Pancreas (tissue), 10 donors: ENCODE measurements around the gene SNX27. TPM values are rescaled to one million over a fixed set of nuclear protein-coding genes. Genes with fewer than 3 reads are reported as not detected.
"Not testable (repeated sequence)": the region's sequence is repeated elsewhere in the genome, so short reads cannot be mapped to it uniquely, and the experiment has no call there.

ENCODE experiments used
- ATAC-seq, 4 donors: fragments of 200-7000 bp; cut with Tn5 transposase; one replicate each; pipeline versions ENCODE4 v1.8.0 to v1.9.1; 2020; ENCODE audit warnings: mild to moderate bottlenecking in 4 of 4, moderate library complexity in 4 of 4
- DNase-seq, 6 donors: peaks; one replicate each; pipeline ENCODE4 v3.0.0-alpha.2; 2020
- FAIRE-seq: peaks from 2 replicates; lab custom pipeline; 2012; peaks lifted over from hg19 to GRCh38; lab: Jason Lieb, UNC
- H3K27ac ChIP-seq, 4 donors: fragments of 200-600 bp; sonication (generic); 1 replicate in 3 of 4; 2 replicates in 1 of 4; pipeline versions ENCODE4 v1.5.0 to v1.8.0; 2020
- H3K27me3 ChIP-seq, 4 donors: fragments of 200-600 bp; one replicate each; pipeline ENCODE4 v1.8.0; 2021
- H3K36me3 ChIP-seq, 3 donors: fragments of 200-600 bp; sonication (generic) in 1 of 3; one replicate each; pipeline versions ENCODE4 v1.5.0 to v1.8.0; 2020 to 2021
- H3K4me1 ChIP-seq, 3 donors: fragments of 200-600 bp; one replicate each; pipeline ENCODE4 v1.8.0; 2021
- H3K4me3 ChIP-seq, 4 donors: fragments of 200-600 bp; sonication (generic) in 2 of 4; one replicate each; pipeline versions ENCODE4 v1.5.0 to v1.8.0; 2020 to 2021
- H3K9me3 ChIP-seq, 4 donors: fragments of 200-600 bp; one replicate each; pipeline ENCODE4 v1.8.0; 2021
- CTCF ChIP-seq, 4 donors: fragments of 200-600 bp; sonication (generic) in 3 of 4; IDR thresholded peaks; one replicate each; pipeline versions ENCODE4 v1.5.0 to v1.8.0; 2021; ENCODE audit warnings: antibody characterized with exemption in 4 of 4
- WGBS, 2 donors: extraction: QIAGEN DNeasy Blood & Tissue Kit; methylation state at CpG; one replicate each; pipeline ENCODE4 v1.1.7; 2013; 5-methylcytosine and 5-hydroxymethylcytosine counted together
- intact Hi-C, 3 donors: fragments of 100-400 bp; cut with DNase I; formaldehyde crosslinking; loops; one replicate each; pipeline versions ENCODE4 v1.11.1 to v1.14.2; 2022
- polyA plus RNA-seq, 2 donors: library from polyadenylated mRNA; stranded (reverse); fragments of 200-250 nt; gene quantifications; one replicate each; pipeline ENCODE4 v1.2.3, GENCODE V29; 2013
- total RNA-seq, 6 donors: library from RNA; stranded (reverse); fragmentation: NEBNext Ultra II Directional in 4 of 6; extraction: Animal tissue kit (Norgen Biotek cat#: 25700) in 4 of 6; gene quantifications; one replicate each; pipeline versions ENCODE4 v1.2.1 to v1.2.4, GENCODE V29; 2021 to 2023
- donor health status: healthy with polysubstance abuse.
- donor health status: DM: no; HTN: no; CAD: no; lungs with moderate emphysema.
- donor health status: DM: no; HTN: no; CAD: no.
- donor health status: control.
- donor health status: control.
- donor health status: Bipolar disorder and iron deficiency.
- donor health status: DM: yes; HTN: yes; CAD: no.
- donor health status: DM: no; HTN: no; CAD: no.
- donor health status: DM: no; HTN: no; CAD: no.
- donor health status: DM: yes; HTN: yes; CAD: no.

SNX27 gene
- total and polyA plus RNA-seq, 8 donors: 5.9 to 23.4 (median 11.9) TPM

- no peak for FAIRE-seq
- WGBS, 2 donors: 90 to 91% methylated on average over 1 of the region's 1 CpG
- H3K9me3 ChIP-seq: no peaks in the 10 kb centered on the region
- intact Hi-C loops: no loop called here
- H3K4me3 ChIP-seq: no peak overlapping the region
- DNase-seq: no peak
- H3K27ac ChIP-seq: no peak overlapping the region
- no peak for TF ChIP-seq CTCF (IDR thresholded peaks at IDR 0.05)
- H3K27me3 ChIP-seq: no peaks in the 10 kb centered on the region
- ATAC-seq: no peak
- H3K4me1 ChIP-seq: peaks cover 8 to 28% (median 22%) of the 10 kb centered on the region in 3 donors
- H3K36me3 ChIP-seq: no peaks in the 10 kb centered on the region
Observed at GRCh38 chr1:151641229-151641628, 29.4 kb downstream of the SNX27 start.

GRCh38 chr1:151643085-151643484 is 31.2 kb downstream of the SNX27 start:
- H3K9me3 ChIP-seq, H3K27me3 ChIP-seq, ATAC-seq, DNase-seq, H3K4me3 ChIP-seq, FAIRE-seq, H3K36me3 ChIP-seq, intact Hi-C loops, H3K27ac ChIP-seq: not testable (repeated sequence)
- peaks cover 8 to 19% (median 14%) of the 10 kb centered on the region in 3 donors for H3K4me1 ChIP-seq
- WGBS, 2 donors: 91 to 94% methylated on average over 11 of the region's 11 CpGs

- H3K4me3 ChIP-seq: no peak overlapping the region
- H3K27me3 ChIP-seq: no peaks in the 10 kb centered on the region
- no peaks in the 10 kb centered on the region for H3K36me3 ChIP-seq
- ATAC-seq (no peak), DNase-seq (no peak), FAIRE-seq (no peak)
- H3K27ac ChIP-seq: no peak overlapping the region
- WGBS, 2 donors: 92 to 95% methylated on average over 2 of the region's 2 CpGs
- no peaks in the 10 kb centered on the region for H3K9me3 ChIP-seq
- intact Hi-C loops: no loop called here
- no peak for TF ChIP-seq CTCF (IDR thresholded peaks at IDR 0.05)
- H3K4me1 ChIP-seq: peaks cover 7 to 10% (median 8%) of the 10 kb centered on the region in 3 donors
Observed at GRCh38 chr1:151644001-151644400, 32.2 kb downstream of the SNX27 start.

- no peak overlapping the region for H3K27ac ChIP-seq
Observed at GRCh38 chr1:151653397-151653796, 41.5 kb downstream of the SNX27 start.

GRCh38 chr1:151655371-151655770 is 43.5 kb downstream of the SNX27 start:
- no peak for ATAC-seq
- H3K27ac ChIP-seq: no peak overlapping the region
- TF ChIP-seq CTCF (IDR thresholded peaks at IDR 0.05): no peak

More at GRCh38 chr1:151653397-151653796, 41.5 kb downstream of the SNX27 start:
- no peaks in the 10 kb centered on the region for H3K27me3 ChIP-seq
- ATAC-seq (peak in 2 of 4 donors; percentile 63 to 70), DNase-seq (no peak), FAIRE-seq (no peak)
- H3K4me1 ChIP-seq: no peaks in the 10 kb centered on the region
- H3K9me3 ChIP-seq: no peaks in the 10 kb centered on the region
- WGBS, 2 donors: 86 to 90% methylated on average over 1 of the region's 1 CpG
- H3K4me3 ChIP-seq: no peak overlapping the region
- intact Hi-C loops: no loop called here
- H3K36me3 ChIP-seq: no peaks in the 10 kb centered on the region
- TF ChIP-seq CTCF (IDR thresholded peaks at IDR 0.05): no peak

More at GRCh38 chr1:151655371-151655770, 43.5 kb downstream of the SNX27 start:
- FAIRE-seq (no peak), DNase-seq (no peak)
- intact Hi-C loops: no loop called here
- H3K4me1 ChIP-seq: no peaks in the 10 kb centered on the region
- H3K27me3 ChIP-seq: no peaks in the 10 kb centered on the region
- 52 to 56% methylated on average over 3 of the region's 3 CpGs for WGBS, 2 donors
- H3K36me3 ChIP-seq: peaks cover 0 to 7% (median 0%) of the 10 kb centered on the region in 3 donors
- no peaks in the 10 kb centered on the region for H3K9me3 ChIP-seq
- H3K4me3 ChIP-seq: no peak overlapping the region
